K562 (cell line): ENCODE measurements around the gene IGF2R. TPM values are rescaled to one million over a fixed set of nuclear protein-coding genes. Genes with fewer than 3 reads are reported as not detected.

Experiments
- ATAC-seq: fragments of 200-7000 bp; cut with Tn5 transposase; 3 replicates; pipeline ENCODE4 v1.9.1; 2020; ENCODE audit warnings: moderate library complexity
- BruUV-seq: library from RNA; stranded (reverse); fragments of 400-500 nt; replicated peaks from 2 replicates; lab custom pipeline; 2021; lab: Mats Ljungman, UMichigan
- CTCF ChIA-PET: fragments of 300-600 bp; formaldehyde crosslinking; extraction: SDS; loops from one replicate; lab custom pipeline; 2021; ENCODE audit warnings: low intra/inter-chr PET ratio; lab: Yijun Ruan, JAX
- POLR2A ChIA-PET: fragments of 300-600, 350-650 bp; sonication (Branson Sonifier 250); formaldehyde crosslinking; extraction: SDS; loops from one replicate; lab custom pipeline; 2021; ENCODE audit warnings: antibody characterized with exemption, inconsistent platforms; lab: Yijun Ruan, JAX
- DNase-seq, 4 experiments: peaks; one replicate each; pipeline versions ENCODE4 v3.0.0 to v3.0.0-alpha.2; 2011 to 2018; ENCODE audit warnings: low spot score in 3 of 4, mixed read lengths in 3 of 4; ENCODE audit errors: extremely low read depth in 1 of 4
- FAIRE-seq: peaks from 2 replicates; lab custom pipeline; 2011; peaks lifted over from hg19 to GRCh38; lab: Jason Lieb, UNC
- H2AFZ ChIP-seq: 2 replicates; pipeline ENCODE4 v1.6.0; 2011; ENCODE audit warnings: low read depth, low read length, control low read depth, inconsistent platforms
- H3K27ac ChIP-seq: fragments of 200-600 bp; 3 replicates; pipeline ENCODE4 v1.8.0; 2011; ENCODE audit warnings: low read depth, mild to moderate bottlenecking, control low read depth, inconsistent platforms, low read length, moderate library complexity, mixed read lengths; ENCODE audit errors: extremely low read depth
- H3K27me3 ChIP-seq, 2 experiments: fragments of 300-600 bp in 1 of 2; 2 replicates in 1 of 2; 3 replicates in 1 of 2; pipeline versions ENCODE4 v1.6.0 to v1.8.0; 2011; ENCODE audit warnings: inconsistent platforms in 2 of 2, low read length in 2 of 2, mild to moderate bottlenecking in 1 of 2, mixed read lengths in 1 of 2, moderate library complexity in 1 of 2; ENCODE audit not compliant: control insufficient read depth in 2 of 2, insufficient read depth in 2 of 2
- H3K36me3 ChIP-seq: fragments of 300-600 bp; 3 replicates; pipeline ENCODE4 v1.8.0; 2011; ENCODE audit warnings: mild to moderate bottlenecking, low read length, inconsistent platforms; ENCODE audit not compliant: control insufficient read depth, insufficient read depth
- H3K4me1 ChIP-seq, 2 experiments: fragments of 200-600 bp in 1 of 2; replicated peaks in 1 of 2; 2 replicates in 1 of 2; 3 replicates in 1 of 2; pipeline versions ENCODE4 v1.5.1 to v1.8.0; 2011; ENCODE audit warnings: inconsistent platforms in 2 of 2, low read length in 2 of 2, mild to moderate bottlenecking in 1 of 2, mixed read lengths in 1 of 2, moderate library complexity in 1 of 2; ENCODE audit not compliant: control insufficient read depth in 2 of 2, insufficient read depth in 2 of 2
- H3K4me2 ChIP-seq: 2 replicates; pipeline ENCODE4 v1.6.1; 2011; ENCODE audit warnings: low read length, control low read depth, inconsistent platforms, mixed read lengths; ENCODE audit not compliant: insufficient read depth
- H3K4me3 ChIP-seq: fragments of 200-600 bp; sonication (generic), shearing (Covaris generic); 2 replicates; pipeline ENCODE4 v1.5.1; 2016; ENCODE audit warnings: control low read depth, inconsistent platforms
- H3K79me2 ChIP-seq: fragments of 200-600 bp; 3 replicates; pipeline ENCODE4 v1.8.0; 2011; ENCODE audit warnings: low read length, inconsistent platforms; ENCODE audit not compliant: control insufficient read depth, insufficient read depth
- H3K9ac ChIP-seq, 2 experiments: 2 replicates each; pipeline versions ENCODE4 v1.6.0 to v1.6.1; 2011; ENCODE audit warnings: low read depth in 2 of 2, low read length in 2 of 2, control low read depth in 1 of 2, inconsistent platforms in 1 of 2, mild to moderate bottlenecking in 1 of 2, mixed read lengths in 1 of 2; ENCODE audit not compliant: insufficient read depth in 1 of 2
- H3K9me1 ChIP-seq: one replicate; pipeline ENCODE4 v1.6.0; 2011; ENCODE audit warnings: inconsistent platforms, mild to moderate bottlenecking, low read length, moderate library complexity; ENCODE audit not compliant: control insufficient read depth, insufficient read depth
- H3K9me3 ChIP-seq: replicated peaks from 2 replicates; pipeline ENCODE4 v1.5.1; 2011; ENCODE audit warnings: low read depth, low read length, inconsistent platforms; ENCODE audit not compliant: control insufficient read depth, insufficient read depth
- H4K20me1 ChIP-seq: replicated peaks from 2 replicates; pipeline ENCODE4 v1.6.1; 2011; ENCODE audit warnings: low read length, inconsistent platforms, mixed read lengths; ENCODE audit not compliant: control insufficient read depth, insufficient read depth
- ATF3 ChIP-seq, 2 experiments: fragments of 450-650 bp in 1 of 2; sonication (generic) in 1 of 2; formaldehyde crosslinking in 1 of 2; IDR thresholded peaks in 1 of 2; conservative IDR thresholded peaks in 1 of 2; 2 replicates each; pipeline versions ENCODE4 v1.6.1 to v1.8.1; 2016 to 2023; ENCODE audit warnings: mild to moderate bottlenecking in 2 of 2, moderate library complexity in 2 of 2, inconsistent platforms in 1 of 2, missing genetic modification reagents in 1 of 2
- CBFB ChIP-seq: sonication (generic); formaldehyde crosslinking; IDR thresholded peaks from 2 replicates; pipeline ENCODE4 v1.4.0; 2020; ENCODE audit warnings: mild to moderate bottlenecking, missing genetic modification reagents
- KAT8 ChIP-seq: fragments of 450-650 bp; IDR thresholded peaks from 2 replicates; pipeline ENCODE4 v1.6.1; 2016; ENCODE audit warnings: low read depth, mild to moderate bottlenecking
- MNT ChIP-seq, 2 experiments: fragments of 450-650 bp; conservative IDR thresholded peaks; 2 replicates each; pipeline ENCODE4 v1.6.1; 2017; ENCODE audit warnings: mild to moderate bottlenecking in 2 of 2, moderate library complexity in 2 of 2
- ZNF408 ChIP-seq: fragments of 250-450 bp; sonication (Bioruptor Pico); IDR thresholded peaks from 2 replicates; pipeline ENCODE4 v1.4.0; 2020; ENCODE audit warnings: low read depth, mild to moderate bottlenecking, moderate library complexity
- WGBS: fragments of 100-300 bp; shearing (Covaris generic); methylation state at CpG from one replicate; pipeline ENCODE4 v1.1.6; 2016; ENCODE audit warnings: low coverage, mixed read lengths; ENCODE audit not compliant: insufficient coverage; ENCODE audit errors: missing lambda C conversion rate; 5-methylcytosine and 5-hydroxymethylcytosine counted together
- in situ Hi-C: fragments of 300-500 bp; cut with MboI; formaldehyde crosslinking; loops from 4 replicates; pipeline ENCODE4 v1.15.0; 2018; ENCODE audit warnings: inconsistent platforms, mixed read lengths
- intact Hi-C: fragments of 100-400 bp; cut with micrococcal nuclease; formaldehyde crosslinking; loops from 2 replicates; pipeline ENCODE4 v1.14.2; 2022
- polyA plus RNA-seq, 8 experiments: library from polyadenylated mRNA; depleted of rRNA in 4 of 8; stranded (reverse) in 5 of 8; unstranded in 3 of 8; fragments of >200 nt; fragmentation: Nextera tagmentation in 2 of 8; fragmentation: Illumina TruSeq in 1 of 8; extraction: Ambion mirVana in 2 of 8; extraction: Trizol in 1 of 8; gene quantifications; 2 replicates each; pipeline versions ENCODE4 v1.2.1 to v1.2.3, GENCODE V29; 2011 to 2014; ENCODE audit warnings: inconsistent platforms in 1 of 8, missing spikeins in 1 of 8
- total RNA-seq, 7 experiments: library from RNA; depleted of rRNA in 6 of 7; stranded (reverse); fragments of >200 nt in 6 of 7; fragmentation: Illumina TruSeq in 2 of 7; extraction: Trizol in 2 of 7; gene quantifications; 2 replicates each; pipeline versions ENCODE4 v1.2.1 to v1.2.3, GENCODE V29; 2011 to 2021; ENCODE audit warnings: low replicate concordance in 1 of 7
- TF ChIP-seq, protein P1 (sequence below): fragments of 450-650 bp; IDR thresholded peaks from 2 replicates; pipeline ENCODE4 v1.6.1; 2016; ENCODE audit warnings: antibody characterized with exemption

IGF2R gene
- total and polyA plus RNA-seq, 9 of the 15 experiments (the other 6 are each of a cell fraction or from before 2014, with no cell fraction given), result 3.5 to 92.3 (median 34.5) TPM

- no peak for TF ChIP-seq ZNF408 (CRISPR knock-in tag)
These were observed 2.7 kb downstream of the IGF2R start (continued) for GRCh38 chr6:159971341-159972178.

DNA sequence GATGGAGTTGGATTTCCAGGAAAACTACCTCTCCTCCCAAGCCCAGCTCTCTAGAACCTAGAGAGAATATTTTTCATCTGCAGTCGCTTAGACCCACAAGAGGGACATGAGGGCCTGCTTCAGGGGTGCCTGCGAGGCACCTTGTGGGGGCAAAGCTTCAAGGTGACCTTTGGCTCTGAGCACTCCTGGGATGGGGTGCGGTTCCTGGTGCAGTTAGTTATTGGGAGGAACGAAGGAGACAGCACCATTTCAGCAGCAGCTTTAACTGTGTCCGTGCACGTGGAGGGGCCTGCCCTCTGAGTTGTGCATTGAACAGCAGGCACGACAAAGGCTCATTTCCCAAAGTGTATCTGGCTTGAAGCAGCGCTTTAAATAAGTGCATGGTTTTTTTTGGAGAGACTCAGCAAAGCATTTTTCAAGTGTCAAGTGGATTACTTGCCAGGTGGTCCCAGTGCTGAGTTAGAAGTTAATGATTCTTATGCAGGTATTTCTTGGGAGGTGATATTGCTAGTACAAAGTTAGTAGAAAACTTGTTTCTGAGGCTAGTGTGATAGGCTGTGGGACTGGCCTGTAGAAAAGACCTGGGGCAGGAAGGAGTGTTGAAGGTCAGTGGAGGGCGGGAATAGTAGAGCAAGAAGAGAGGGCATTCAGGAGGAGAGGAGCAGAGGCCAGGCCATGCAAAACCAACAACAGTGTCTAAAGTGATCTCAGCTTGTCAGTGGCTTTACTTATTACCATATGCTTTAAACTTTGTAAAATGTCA, 3.8 kb downstream of the IGF2R start:
- Histone ChIP-seq H3K27ac (peak overlapping the region; percentile 90), H3K9me1 (peaks cover 8% of the 10 kb centered on the region), H4K20me1 (peaks cover 32% of the 10 kb centered on the region), H3K27me3 (no peaks in the 10 kb centered on the region), H3K36me3 (peaks cover 17% of the 10 kb centered on the region), H3K79me2 (peaks cover 91% of the 10 kb centered on the region), H3K4me1 (peaks cover 56 to 67% of the 10 kb centered on the region in 2 experiments), H3K4me2 (peak overlapping the region; percentile 72), H3K9me3 (no peaks in the 10 kb centered on the region), H2AFZ (no peak overlapping the region), H3K9ac (peak overlapping the region; percentile 82 to 87), H3K4me3 (no peak overlapping the region; the same call in 1 of the 2 replicates)
- 21% methylated on average over 9 of the region's 9 CpGs for WGBS
- no TSS peak for BruUV-seq
- ChIA-PET CTCF (no interaction called here), POLR2A (interaction anchor here (1.4 to 5.6 kb wide), 3 partner anchors 8 to 281 kb away, joined by 6 to 84 read pairs (median 25); no protein-coding TSS in a partner anchor)
- DNase-seq (peak in 1 of 4 experiments; percentile 44), ATAC-seq (peak; percentile 4; the same call in 1 of the 3 replicates), FAIRE-seq (peak; percentile 55)
- in situ Hi-C loops (no loop called here), intact Hi-C loops (loop anchor here (5.0 to 10.0 kb wide), 3 partner anchors 55 to 248 kb away; partner anchors contain the start of gene WTAP)
- TF ChIP-seq MNT (conservative IDR thresholded peaks at IDR 0.05) (peak; percentile 33 to 46; a peak in 2 of 4 replicates), ATF3 (IDR thresholded peaks at IDR 0.05) (no peak), ATF3 (CRISPR knock-in tag; conservative IDR thresholded peaks at IDR 0.05) (peak; percentile 51; the same call in 1 of the 2 replicates), CBFB (CRISPR knock-in tag) (no peak), KAT8 (no peak)
- TF ChIP-seq, protein P1, sequence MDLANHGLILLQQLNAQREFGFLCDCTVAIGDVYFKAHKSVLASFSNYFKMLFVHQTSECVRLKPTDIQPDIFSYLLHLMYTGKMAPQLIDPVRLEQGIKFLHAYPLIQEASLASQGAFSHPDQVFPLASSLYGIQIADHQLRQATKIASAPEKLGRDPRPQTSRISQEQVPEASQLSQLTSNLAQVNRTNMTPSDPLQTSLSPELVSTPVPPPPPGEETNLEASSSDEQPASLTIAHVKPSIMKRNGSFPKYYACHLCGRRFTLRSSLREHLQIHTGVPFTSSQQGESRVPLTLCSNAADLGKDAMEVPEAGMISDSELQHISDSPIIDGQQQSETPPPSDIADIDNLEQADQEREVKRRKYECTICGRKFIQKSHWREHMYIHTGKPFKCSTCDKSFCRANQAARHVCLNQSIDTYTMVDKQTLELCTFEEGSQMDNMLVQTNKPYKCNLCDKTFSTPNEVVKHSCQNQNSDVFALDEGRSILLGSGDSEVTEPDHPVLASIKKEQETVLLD, result peak; percentile 18; the same call in 1 of the 2 replicates
